Esophagus squamous epithelium (tissue), 4 donors: ENCODE data around the gene AEBP1.

Experiments
- CTCF ChIP-seq, 6 experiments: fragments of 450-650 bp in 4 of 6; fragments of 200-600 bp in 2 of 6; sonication (generic) in 2 of 6; IDR thresholded peaks; one replicate each; pipeline ENCODE4 v1.5.1; 2016 to 2019; ENCODE audit warnings: antibody characterized with exemption in 6 of 6, mild to moderate bottlenecking in 4 of 6, moderate library complexity in 4 of 6
- POLR2A ChIP-seq, 4 donors: fragments of 450-650 bp; IDR thresholded peaks; one replicate each; pipeline ENCODE4 v1.6.1; 2017; ENCODE audit warnings: antibody characterized with exemption in 4 of 4, mild to moderate bottlenecking in 4 of 4, moderate library complexity in 3 of 4

GRCh38 chr7:44097064-44097932 lies 6.8 kb upstream of the AEBP1 start:
- TF ChIP-seq CTCF (IDR thresholded peaks at IDR 0.05) (no peak), POLR2A (IDR thresholded peaks at IDR 0.05) (no peak)
